NCI-H1417 treated with DMSO at 0.1 percent for 48 hours (cell line): Measurements from ENCODE around the gene AHCYL2.
"Not testable (repeated sequence)": the region's sequence is repeated elsewhere in the genome, so short reads cannot be mapped to it uniquely, and the experiment has no call there.

Source experiments
- DNase-seq: peaks from one replicate; lab custom pipeline; 2025; lab: John Stamatoyannopoulos, UW

The AHCYL2 gene

GRCh38 chr7:129454249-129454551 lies 229.4 kb downstream of the AHCYL2 start:
- DNase-seq: no peak

DNA sequence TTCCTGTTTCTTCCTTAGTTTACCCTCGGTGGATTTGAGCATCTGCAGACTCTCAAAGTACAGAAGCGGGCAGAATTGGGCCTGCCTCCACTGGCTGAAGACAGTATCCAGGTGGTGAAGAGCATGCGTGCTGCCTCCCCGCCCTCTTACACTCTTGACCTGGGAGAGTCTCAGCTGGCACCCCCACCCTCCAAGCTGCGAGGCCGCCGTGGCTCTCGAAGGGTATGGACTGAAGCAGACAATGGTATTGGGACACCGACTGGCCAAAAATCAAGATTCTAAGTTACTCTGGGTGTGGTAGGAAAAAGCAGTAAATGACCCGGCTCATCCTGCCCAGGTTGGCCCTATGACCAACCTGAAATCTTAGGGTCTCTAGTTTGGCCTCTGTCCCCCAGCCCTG lies 231.6 kb downstream of the AHCYL2 start:
- DNase-seq: no peak

GRCh38 chr7:129457101-129457500 lies 232.3 kb downstream of the AHCYL2 start:
- DNase-seq: no peak

GRCh38 chr7:129458171-129458570 lies 233.3 kb downstream of the AHCYL2 start:
- no peak for DNase-seq

DNA sequence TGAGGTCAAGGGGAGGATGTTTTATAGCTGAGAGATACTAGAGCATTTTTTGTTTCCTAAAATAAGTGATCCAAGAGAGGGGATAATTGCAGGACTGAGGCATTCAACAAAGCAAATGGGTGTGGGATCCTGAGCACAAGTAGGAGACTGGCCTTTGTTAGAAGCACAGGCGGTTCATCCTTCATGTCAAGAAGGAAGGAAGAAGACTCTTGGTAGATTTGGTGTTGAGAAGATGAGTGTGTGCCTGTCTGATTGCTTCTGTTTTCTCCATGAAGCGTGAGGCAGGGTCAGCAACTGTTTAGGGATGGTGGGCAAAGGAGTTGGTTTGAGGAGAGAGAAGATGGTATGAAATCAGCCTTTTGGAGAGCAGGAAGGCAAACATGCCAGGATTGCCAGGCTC lies 237.0 kb downstream of the AHCYL2 start:
- no peak for DNase-seq

- no peak for DNase-seq
Observed at GRCh38 chr7:129462420-129462819, 237.6 kb downstream of the AHCYL2 start.

GRCh38 chr7:129464194-129464593 lies 239.4 kb downstream of the AHCYL2 start:
- no peak for DNase-seq

- DNase-seq: no peak
Observed at GRCh38 chr7:129465080-129465479, 240.2 kb downstream of the AHCYL2 start.

DNA sequence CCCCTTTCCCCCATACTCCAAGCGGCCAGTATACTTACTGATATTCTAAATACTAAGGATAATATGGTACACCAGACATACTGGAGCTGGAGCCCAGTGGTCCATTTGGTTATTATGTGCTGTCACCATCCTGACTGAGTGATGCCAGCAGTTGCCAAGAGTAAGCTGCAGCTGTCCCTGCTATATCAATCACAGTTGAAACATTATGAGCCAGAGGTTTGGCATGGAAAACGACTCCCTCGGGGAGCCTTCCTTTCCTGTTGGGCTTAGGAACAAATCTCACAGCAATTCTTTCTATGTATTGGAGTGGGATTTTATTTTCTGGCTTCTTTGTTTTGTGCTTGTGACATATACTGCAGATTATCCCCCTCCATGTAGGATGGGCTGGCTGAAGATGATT lies 242.0 kb downstream of the AHCYL2 start:
- DNase-seq: no peak

GRCh38 chr7:129468087-129468486 lies 243.3 kb downstream of the AHCYL2 start:
- no peak for DNase-seq

DNA sequence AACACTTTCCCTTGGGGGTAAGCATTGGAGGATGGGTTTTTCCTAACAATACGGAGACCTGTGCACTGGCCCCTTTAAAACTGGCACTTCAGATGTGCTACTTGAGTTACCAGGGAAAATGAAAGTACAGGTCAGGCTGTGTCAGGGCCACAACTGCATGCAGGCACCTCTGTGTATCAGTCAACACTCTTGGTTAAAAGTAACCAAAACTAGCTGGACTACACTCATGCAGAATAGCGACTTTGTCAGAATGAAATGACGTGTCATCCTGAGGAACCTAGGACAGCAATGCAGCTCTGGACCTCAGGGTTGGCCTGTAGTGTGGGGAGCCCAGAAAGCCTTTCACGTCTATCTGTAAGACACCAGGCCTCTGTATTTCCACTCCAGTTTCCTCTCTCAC lies 243.7 kb downstream of the AHCYL2 start:
- DNase-seq: no peak

DNA sequence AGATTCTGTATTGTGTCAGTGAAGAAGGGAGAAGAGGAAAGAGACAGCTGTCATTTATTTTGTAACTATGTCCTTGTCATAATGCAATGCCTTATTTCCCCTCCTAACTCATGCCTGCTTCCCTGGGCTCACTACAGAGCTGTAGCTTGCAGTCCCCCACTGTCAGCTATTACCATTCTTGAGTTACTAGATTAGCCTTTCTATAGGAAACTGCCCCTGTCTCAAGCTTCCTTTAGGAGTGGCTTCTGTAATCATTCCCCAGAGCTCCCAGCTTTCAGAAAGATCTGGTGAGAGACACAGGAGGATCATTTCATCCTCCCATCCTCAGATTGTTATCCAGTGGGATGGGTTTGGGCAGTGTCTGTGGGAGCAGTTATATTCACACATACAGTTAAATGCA lies 245.1 kb downstream of the AHCYL2 start:
- DNase-seq: no peak

DNA sequence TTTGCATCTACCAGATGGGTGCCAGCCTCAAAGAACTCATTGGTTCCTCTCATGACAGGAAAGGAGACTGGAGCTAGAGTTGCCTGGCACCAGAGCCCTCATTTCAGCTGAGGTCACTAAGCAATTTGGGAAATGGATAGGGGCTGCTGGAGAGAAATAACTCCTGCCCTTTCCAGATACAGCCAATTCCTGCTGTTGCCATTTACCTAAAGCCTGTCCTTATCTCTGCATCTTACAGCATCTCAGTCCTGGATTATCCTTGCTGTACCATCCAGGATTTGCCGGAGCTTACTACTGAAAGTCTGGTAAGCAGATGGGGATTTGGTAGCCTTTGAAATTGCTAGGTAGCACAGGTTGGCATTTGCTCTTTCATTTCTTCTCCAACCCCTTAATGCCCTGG lies 245.6 kb downstream of the AHCYL2 start:
- DNase-seq: no peak

DNA sequence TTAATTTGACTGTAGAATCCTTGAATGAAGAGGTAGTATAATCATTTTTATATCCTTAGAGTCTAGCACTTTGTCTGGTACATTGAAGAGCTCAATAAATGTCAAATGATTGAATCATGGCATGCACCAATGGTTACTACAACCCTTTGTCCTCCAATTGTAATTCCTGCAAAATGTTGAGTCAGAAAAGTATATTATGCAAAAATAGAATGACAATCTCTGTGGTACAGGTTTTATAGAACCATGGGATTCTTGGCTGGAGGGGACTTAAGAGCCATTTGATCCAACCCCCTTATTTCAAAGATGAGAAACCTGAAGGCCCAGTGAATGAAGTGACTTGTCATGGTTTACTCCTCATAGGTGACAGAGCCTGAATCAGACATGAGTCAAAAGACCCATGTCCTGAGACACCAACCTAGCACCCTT lies 246.6 kb downstream of the AHCYL2 start:
- DNase-seq: no peak

- DNase-seq: not testable (repeated sequence)
Observed at GRCh38 chr7:129475931-129476330, 251.1 kb downstream of the AHCYL2 start.

DNA sequence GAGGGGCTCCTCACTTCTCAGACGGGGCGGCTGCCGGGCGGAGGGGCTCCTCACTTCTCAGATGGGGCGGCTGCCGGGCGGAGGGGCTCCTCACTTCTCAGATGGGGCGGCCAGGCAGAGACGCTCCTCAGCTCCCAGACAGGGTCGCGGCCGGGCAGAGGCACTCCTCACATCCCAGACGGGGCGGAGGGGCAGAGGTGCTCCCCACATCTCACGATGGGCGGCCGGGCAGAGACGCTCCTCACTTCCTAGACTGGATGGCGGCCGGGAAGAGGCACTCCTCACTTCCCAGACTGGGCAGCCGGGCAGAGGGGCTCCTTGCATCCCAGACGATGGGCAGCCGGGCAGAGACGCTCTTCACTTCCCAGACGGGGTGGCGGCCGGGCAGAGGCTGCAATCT lies 251.6 kb downstream of the AHCYL2 start:
- DNase-seq: not testable (repeated sequence)
